Erythroblast (primary cell): ENCODE results near the gene OSBPL3.

Experiments used
- GATA1 ChIP-seq: IDR thresholded peaks from 2 replicates; pipeline ENCODE4 v1.6.1; 2011; ENCODE audit warnings: low read depth, mild to moderate bottlenecking, control low read depth, low read length, moderate library complexity
- POLR2A ChIP-seq: IDR thresholded peaks from 2 replicates; pipeline ENCODE4 v1.6.1; 2011; ENCODE audit warnings: mild to moderate bottlenecking, low read length

DNA sequence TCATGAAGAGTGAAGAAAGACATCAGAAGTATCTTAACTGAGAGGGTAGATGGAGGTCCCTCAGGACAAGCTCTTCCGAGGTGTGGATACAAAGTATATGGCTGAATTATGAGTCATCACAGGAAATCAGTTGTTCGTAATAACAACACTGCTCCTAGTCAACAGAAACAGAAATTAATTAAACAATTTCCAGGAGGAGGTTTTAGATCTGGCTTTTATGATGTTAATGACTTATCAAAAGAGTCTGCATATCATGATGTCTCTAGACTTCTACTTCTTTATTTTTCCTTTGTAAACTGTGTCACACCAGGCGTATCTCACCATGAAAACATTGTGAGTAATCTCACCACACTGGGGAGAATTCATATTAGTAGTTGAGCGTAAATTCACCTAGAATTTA lies 31.2 kb downstream of the OSBPL3 start:
- TF ChIP-seq POLR2A (no peak), GATA1 (no peak)
